ENCODE data around the gene KIAA0408. TPM values are rescaled to one million over a fixed set of nuclear protein-coding genes. Genes with fewer than 3 reads are reported as not detected.
A peak's percentile ranks its signal among the peaks of the same experiment; 100 is the strongest.

The KIAA0408 gene
- total and polyA plus RNA-seq, 4 donors, result 0.07 to 0.28 TPM; not detected in 2

- 19% methylated on average over 3 of the region's 3 CpGs for WGBS
- no peaks in the 10 kb centered on the region for H3K36me3 ChIP-seq (ENCODE audit: control insufficient read depth in 4 of 4, insufficient read depth in 3 of 4, low read depth in 1 of 4, low read length in 3 of 4)
- H3K4me1 ChIP-seq (ENCODE audit: control insufficient read depth in 4 of 4, insufficient read depth in 4 of 4, low read length in 3 of 4), result peaks cover 2 to 32% (median 19%) of the 10 kb centered on the region in 4 donors
- no peaks in the 10 kb centered on the region for H3K9me3 ChIP-seq (ENCODE audit: control insufficient read depth in 4 of 4, low read length in 3 of 4)
- no peak overlapping the region for H3K9ac ChIP-seq (ENCODE audit: low read depth in 1 of 2, low read length in 2 of 2)
- peak overlapping the region in 1 of 3 donors; percentile 22 for H3K4me3 ChIP-seq (ENCODE audit: low read depth in 1 of 3, low read length in 3 of 3)
- H3K27me3 ChIP-seq (ENCODE audit: control insufficient read depth in 4 of 4, insufficient read depth in 4 of 4, low read length in 3 of 4), result no peaks in the 10 kb centered on the region
- no peak for DNase-seq (ENCODE audit: low spot score)
- TF ChIP-seq, protein P1, sequence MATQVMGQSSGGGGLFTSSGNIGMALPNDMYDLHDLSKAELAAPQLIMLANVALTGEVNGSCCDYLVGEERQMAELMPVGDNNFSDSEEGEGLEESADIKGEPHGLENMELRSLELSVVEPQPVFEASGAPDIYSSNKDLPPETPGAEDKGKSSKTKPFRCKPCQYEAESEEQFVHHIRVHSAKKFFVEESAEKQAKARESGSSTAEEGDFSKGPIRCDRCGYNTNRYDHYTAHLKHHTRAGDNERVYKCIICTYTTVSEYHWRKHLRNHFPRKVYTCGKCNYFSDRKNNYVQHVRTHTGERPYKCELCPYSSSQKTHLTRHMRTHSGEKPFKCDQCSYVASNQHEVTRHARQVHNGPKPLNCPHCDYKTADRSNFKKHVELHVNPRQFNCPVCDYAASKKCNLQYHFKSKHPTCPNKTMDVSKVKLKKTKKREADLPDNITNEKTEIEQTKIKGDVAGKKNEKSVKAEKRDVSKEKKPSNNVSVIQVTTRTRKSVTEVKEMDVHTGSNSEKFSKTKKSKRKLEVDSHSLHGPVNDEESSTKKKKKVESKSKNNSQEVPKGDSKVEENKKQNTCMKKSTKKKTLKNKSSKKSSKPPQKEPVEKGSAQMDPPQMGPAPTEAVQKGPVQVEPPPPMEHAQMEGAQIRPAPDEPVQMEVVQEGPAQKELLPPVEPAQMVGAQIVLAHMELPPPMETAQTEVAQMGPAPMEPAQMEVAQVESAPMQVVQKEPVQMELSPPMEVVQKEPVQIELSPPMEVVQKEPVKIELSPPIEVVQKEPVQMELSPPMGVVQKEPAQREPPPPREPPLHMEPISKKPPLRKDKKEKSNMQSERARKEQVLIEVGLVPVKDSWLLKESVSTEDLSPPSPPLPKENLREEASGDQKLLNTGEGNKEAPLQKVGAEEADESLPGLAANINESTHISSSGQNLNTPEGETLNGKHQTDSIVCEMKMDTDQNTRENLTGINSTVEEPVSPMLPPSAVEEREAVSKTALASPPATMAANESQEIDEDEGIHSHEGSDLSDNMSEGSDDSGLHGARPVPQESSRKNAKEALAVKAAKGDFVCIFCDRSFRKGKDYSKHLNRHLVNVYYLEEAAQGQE (IDR thresholded peaks at IDR 0.05), result no peak
- TF ChIP-seq EGR1 (IDR thresholded peaks at IDR 0.05; ENCODE audit: low read depth in 2 of 2), result no peak
- TF ChIP-seq SP1 (IDR thresholded peaks at IDR 0.05), result no peak
- no peak for TF ChIP-seq NR2F2 (IDR thresholded peaks at IDR 0.05)
- TF ChIP-seq GABPA (IDR thresholded peaks at IDR 0.05 in 1 of 2, conservative IDR thresholded peaks at IDR 0.05 in 1 of 2), result no peak
- no peak for TF ChIP-seq YY1 (IDR thresholded peaks at IDR 0.05)
- no peak for TF ChIP-seq TAF1 (conservative IDR thresholded peaks at IDR 0.05)
- TF ChIP-seq MAX (IDR thresholded peaks at IDR 0.05), result no peak
- TF ChIP-seq, protein P2, sequence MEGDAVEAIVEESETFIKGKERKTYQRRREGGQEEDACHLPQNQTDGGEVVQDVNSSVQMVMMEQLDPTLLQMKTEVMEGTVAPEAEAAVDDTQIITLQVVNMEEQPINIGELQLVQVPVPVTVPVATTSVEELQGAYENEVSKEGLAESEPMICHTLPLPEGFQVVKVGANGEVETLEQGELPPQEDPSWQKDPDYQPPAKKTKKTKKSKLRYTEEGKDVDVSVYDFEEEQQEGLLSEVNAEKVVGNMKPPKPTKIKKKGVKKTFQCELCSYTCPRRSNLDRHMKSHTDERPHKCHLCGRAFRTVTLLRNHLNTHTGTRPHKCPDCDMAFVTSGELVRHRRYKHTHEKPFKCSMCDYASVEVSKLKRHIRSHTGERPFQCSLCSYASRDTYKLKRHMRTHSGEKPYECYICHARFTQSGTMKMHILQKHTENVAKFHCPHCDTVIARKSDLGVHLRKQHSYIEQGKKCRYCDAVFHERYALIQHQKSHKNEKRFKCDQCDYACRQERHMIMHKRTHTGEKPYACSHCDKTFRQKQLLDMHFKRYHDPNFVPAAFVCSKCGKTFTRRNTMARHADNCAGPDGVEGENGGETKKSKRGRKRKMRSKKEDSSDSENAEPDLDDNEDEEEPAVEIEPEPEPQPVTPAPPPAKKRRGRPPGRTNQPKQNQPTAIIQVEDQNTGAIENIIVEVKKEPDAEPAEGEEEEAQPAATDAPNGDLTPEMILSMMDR (IDR thresholded peaks at IDR 0.05; ENCODE audit: low read depth, low read length, missing input control), result no peak
- TF ChIP-seq HNF4G (IDR thresholded peaks at IDR 0.05), result no peak
- TF ChIP-seq, protein P3, sequence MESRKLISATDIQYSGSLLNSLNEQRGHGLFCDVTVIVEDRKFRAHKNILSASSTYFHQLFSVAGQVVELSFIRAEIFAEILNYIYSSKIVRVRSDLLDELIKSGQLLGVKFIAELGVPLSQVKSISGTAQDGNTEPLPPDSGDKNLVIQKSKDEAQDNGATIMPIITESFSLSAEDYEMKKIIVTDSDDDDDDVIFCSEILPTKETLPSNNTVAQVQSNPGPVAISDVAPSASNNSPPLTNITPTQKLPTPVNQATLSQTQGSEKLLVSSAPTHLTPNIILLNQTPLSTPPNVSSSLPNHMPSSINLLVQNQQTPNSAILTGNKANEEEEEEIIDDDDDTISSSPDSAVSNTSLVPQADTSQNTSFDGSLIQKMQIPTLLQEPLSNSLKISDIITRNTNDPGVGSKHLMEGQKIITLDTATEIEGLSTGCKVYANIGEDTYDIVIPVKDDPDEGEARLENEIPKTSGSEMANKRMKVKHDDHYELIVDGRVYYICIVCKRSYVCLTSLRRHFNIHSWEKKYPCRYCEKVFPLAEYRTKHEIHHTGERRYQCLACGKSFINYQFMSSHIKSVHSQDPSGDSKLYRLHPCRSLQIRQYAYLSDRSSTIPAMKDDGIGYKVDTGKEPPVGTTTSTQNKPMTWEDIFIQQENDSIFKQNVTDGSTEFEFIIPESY (IDR thresholded peaks at IDR 0.05), result no peak
- no peak for TF ChIP-seq JUND (IDR thresholded peaks at IDR 0.05)
- no peak for TF ChIP-seq FOXA2 (IDR thresholded peaks at IDR 0.05)
- H3K27ac ChIP-seq (ENCODE audit: low read depth in 1 of 2, low read length in 2 of 2), result peak overlapping the region in 1 of 2 donors; percentile 61
Measured at GRCh38 chr6:127458222-127458621, 967 bp downstream of the KIAA0408 start.

GRCh38 chr6:127457456-127458064 lies 1.6 kb downstream of the KIAA0408 start:
- WGBS, result 20% methylated on average over 3 of the region's 3 CpGs
- H3K4me1 ChIP-seq (ENCODE audit: control insufficient read depth in 4 of 4, insufficient read depth in 4 of 4, low read length in 3 of 4), result peaks cover 2 to 29% (median 19%) of the 10 kb centered on the region in 4 donors
- no peak for DNase-seq (ENCODE audit: low spot score)
- H3K9ac ChIP-seq (ENCODE audit: low read depth in 1 of 2, low read length in 2 of 2), result no peak overlapping the region
- H3K27ac ChIP-seq (ENCODE audit: low read depth in 1 of 2, low read length in 2 of 2), result no peak overlapping the region
- H3K9me3 ChIP-seq (ENCODE audit: control insufficient read depth in 4 of 4, low read length in 3 of 4), result no peaks in the 10 kb centered on the region
- no peak overlapping the region for H3K4me3 ChIP-seq (ENCODE audit: low read depth in 1 of 3, low read length in 3 of 3)
- no peaks in the 10 kb centered on the region for H3K27me3 ChIP-seq (ENCODE audit: control insufficient read depth in 4 of 4, insufficient read depth in 4 of 4, low read length in 3 of 4)
- no peaks in the 10 kb centered on the region for H3K36me3 ChIP-seq (ENCODE audit: control insufficient read depth in 4 of 4, insufficient read depth in 3 of 4, low read depth in 1 of 4, low read length in 3 of 4)
- no peak for TF ChIP-seq GABPA (IDR thresholded peaks at IDR 0.05 in 1 of 2, conservative IDR thresholded peaks at IDR 0.05 in 1 of 2)
- peak in 1 of 2 donors; percentile 2 for TF ChIP-seq RAD21 (IDR thresholded peaks at IDR 0.05)
- peak in 1 of 2 donors; percentile 9 for TF ChIP-seq HNF4A (conservative IDR thresholded peaks at IDR 0.05)
- TF ChIP-seq RXRA (IDR thresholded peaks at IDR 0.05), result peak; percentile 11 to 39
- TF ChIP-seq YY1 (IDR thresholded peaks at IDR 0.05), result peak; percentile 22
- TF ChIP-seq, protein P3 (IDR thresholded peaks at IDR 0.05), result peak; percentile 23
- no peak for TF ChIP-seq HNF4G (IDR thresholded peaks at IDR 0.05)
- no peak for TF ChIP-seq SP1 (IDR thresholded peaks at IDR 0.05)
